Neural cell (in vitro differentiated cells): ENCODE measurements around the gene TNC. TPM values are rescaled to one million over a fixed set of nuclear protein-coding genes. Genes with fewer than 3 reads are reported as not detected.

ENCODE experiments used
- H2AFZ ChIP-seq: fragments of 200-600, 300-800 bp; sonication (generic), shearing (Covaris generic); 2 replicates; pipeline ENCODE4 v1.6.0; 2014; ENCODE audit warnings: low read depth, mild to moderate bottlenecking, antibody characterized with exemption, low read length, moderate library complexity
- H3F3A ChIP-seq: fragments of 200-600 bp; shearing (Covaris generic); 2 replicates; pipeline ENCODE4 v1.6.1; 2016; ENCODE audit warnings: mild to moderate bottlenecking, moderate library complexity, mixed read lengths, antibody characterized with exemption, low read length; ENCODE audit not compliant: insufficient read depth, poor library complexity, severe bottlenecking
- H3K27ac ChIP-seq: fragments of 200-600, 300-800 bp; sonication (generic), shearing (Covaris generic); 2 replicates; pipeline ENCODE4 v1.5.1; 2014; ENCODE audit warnings: mild to moderate bottlenecking, low read length, moderate library complexity
- H3K27me3 ChIP-seq: fragments of 300-800, 200-600 bp; sonication (generic), shearing (Covaris generic); 2 replicates; pipeline ENCODE4 v1.6.0; 2014; ENCODE audit warnings: mild to moderate bottlenecking, low read depth, low read length, moderate library complexity; ENCODE audit not compliant: insufficient read depth
- H3K36me3 ChIP-seq: fragments of 300-800, 200-600 bp; sonication (generic), shearing (Covaris generic); 2 replicates; pipeline ENCODE4 v1.5.1; 2014; ENCODE audit warnings: mild to moderate bottlenecking, antibody characterized with exemption, low read length, moderate library complexity; ENCODE audit not compliant: insufficient read depth
- H3K4me2 ChIP-seq: fragments of 300-800, 200-600 bp; sonication (generic), shearing (Covaris generic); 2 replicates; pipeline ENCODE4 v1.6.0; 2014; ENCODE audit warnings: mild to moderate bottlenecking, low read length
- H3K4me3 ChIP-seq: fragments of 300-800, 200-600 bp; sonication (generic), shearing (Covaris generic); 2 replicates; pipeline ENCODE4 v1.5.1; 2014; ENCODE audit warnings: mild to moderate bottlenecking, low read length, moderate library complexity
- H3K79me2 ChIP-seq: fragments of 200-600 bp; shearing (Covaris generic); replicated peaks from 2 replicates; pipeline ENCODE4 v1.6.0; 2014; ENCODE audit warnings: mild to moderate bottlenecking, low read length, moderate library complexity; ENCODE audit not compliant: insufficient read depth
- H3K9ac ChIP-seq: fragments of 300-800, 200-600 bp; sonication (generic), shearing (Covaris generic); 2 replicates; pipeline ENCODE4 v1.6.1; 2016; ENCODE audit warnings: mild to moderate bottlenecking, low read length, mixed read lengths
- H3K9me2 ChIP-seq: fragments of 200-600 bp; shearing (Covaris generic); 2 replicates; pipeline ENCODE4 v1.6.1; 2016; ENCODE audit warnings: mild to moderate bottlenecking, low read length, mixed read lengths; ENCODE audit not compliant: insufficient read depth
- H3K9me3 ChIP-seq: fragments of 200-600, 300-800 bp; sonication (generic), shearing (Covaris generic); 2 replicates; pipeline ENCODE4 v1.6.1; 2016; ENCODE audit warnings: mild to moderate bottlenecking, mixed run types, low read length, moderate library complexity, mixed read lengths
- H4K20me1 ChIP-seq: fragments of 200-600 bp; shearing (Covaris generic); 2 replicates; pipeline ENCODE4 v1.6.1; 2016; ENCODE audit warnings: mild to moderate bottlenecking, mixed run types; ENCODE audit not compliant: insufficient read depth
- CTCF ChIP-seq: fragments of 450-650 bp; IDR thresholded peaks from 2 replicates; pipeline ENCODE4 v1.5.1; 2014; ENCODE audit warnings: antibody characterized with exemption, mild to moderate bottlenecking, moderate library complexity; ENCODE audit not compliant: poor library complexity, severe bottlenecking
- EP300 ChIP-seq: fragments of 450-650 bp; conservative IDR thresholded peaks from 2 replicates; pipeline ENCODE4 v1.6.1; 2014; ENCODE audit warnings: antibody characterized with exemption, mild to moderate bottlenecking, moderate library complexity; ENCODE audit not compliant: poor library complexity, severe bottlenecking
- EZH2 ChIP-seq: fragments of 200-600, 300-800 bp; shearing (Covaris generic), sonication (generic); IDR thresholded peaks from 2 replicates; pipeline ENCODE4 v1.6.1; 2014; ENCODE audit warnings: antibody characterized with exemption, low read length, borderline replicate concordance, mild to moderate bottlenecking; ENCODE audit not compliant: insufficient read depth, poor library complexity, severe bottlenecking
- MXI1 ChIP-seq: fragments of 450-650 bp; conservative IDR thresholded peaks from 2 replicates; pipeline ENCODE4 v1.6.1; 2014; ENCODE audit warnings: antibody characterized with exemption, mild to moderate bottlenecking; ENCODE audit not compliant: poor library complexity, severe bottlenecking
- POLR2AphosphoS5 ChIP-seq: IDR thresholded peaks from 2 replicates; pipeline ENCODE4 v1.6.1; 2012
- RAD21 ChIP-seq: fragments of 450-650 bp; conservative IDR thresholded peaks from 2 replicates; pipeline ENCODE4 v1.6.1; 2014; ENCODE audit warnings: antibody characterized with exemption, mild to moderate bottlenecking, moderate library complexity
- REST ChIP-seq: IDR thresholded peaks from 2 replicates; pipeline ENCODE4 v1.6.1; 2012; ENCODE audit warnings: borderline replicate concordance
- SMC3 ChIP-seq: fragments of 450-650 bp; conservative IDR thresholded peaks from 2 replicates; pipeline ENCODE4 v1.6.1; 2014; ENCODE audit warnings: antibody characterized with exemption, mild to moderate bottlenecking, moderate library complexity; ENCODE audit not compliant: poor library complexity
- TAF1 ChIP-seq: IDR thresholded peaks from 2 replicates; pipeline ENCODE4 v1.6.1; 2012; ENCODE audit warnings: low read depth
- polyA plus RNA-seq: library from polyadenylated mRNA; depleted of rRNA; stranded (reverse); fragments of >200 nt; gene quantifications from 2 replicates; pipeline ENCODE4 v1.2.3, GENCODE V29; 2014

TNC gene
- polyA plus RNA-seq, 1 donor from 2014 or later, result 2.1 TPM

DNA sequence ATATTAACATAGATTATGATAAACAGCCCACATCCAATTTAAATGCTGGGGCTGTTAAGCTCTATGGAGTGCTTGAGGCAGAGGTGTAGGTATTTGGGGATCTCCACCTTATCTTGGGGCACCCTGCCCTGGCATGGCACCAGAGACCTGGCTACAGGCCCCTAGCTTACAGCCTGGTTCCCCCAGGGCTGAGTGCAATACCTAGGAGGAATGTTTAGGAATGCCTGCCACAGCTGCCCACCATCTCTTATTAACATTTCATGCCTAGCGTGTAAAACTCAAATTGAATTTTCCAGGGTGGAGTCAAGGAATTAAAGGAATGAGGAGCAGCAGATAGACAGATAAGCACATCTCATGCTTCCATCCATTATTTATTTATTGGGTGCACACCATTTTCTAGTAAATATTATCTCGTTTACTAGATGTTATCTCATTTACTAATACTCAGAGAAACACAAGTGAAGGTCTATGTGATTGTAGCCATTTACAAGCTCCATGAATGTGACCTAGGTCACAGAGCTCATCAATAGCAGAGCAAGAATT lies 131.9 kb downstream of the TNC start:
- TF ChIP-seq TAF1 (no peak), MXI1 (no peak), CTCF (no peak), EZH2 (no peak), REST (no peak), POLR2AphosphoS5 (no peak), EP300 (no peak), RAD21 (no peak), SMC3 (no peak)
- no peaks in the 10 kb centered on the region for H3K9me3 ChIP-seq
- no peak overlapping the region for H3K27ac ChIP-seq
- no peaks in the 10 kb centered on the region for H3K36me3 ChIP-seq
- H2AFZ ChIP-seq, result no peak overlapping the region
- H3K9ac ChIP-seq, result no peak overlapping the region
- no peaks in the 10 kb centered on the region for H3K27me3 ChIP-seq
- no peak overlapping the region for H3K4me3 ChIP-seq
- H3K79me2 ChIP-seq, result no peaks in the 10 kb centered on the region
- H3F3A ChIP-seq, result no peaks in the 10 kb centered on the region
- H4K20me1 ChIP-seq, result no peaks in the 10 kb centered on the region
- H3K9me2 ChIP-seq, result no peaks in the 10 kb centered on the region
- no peak overlapping the region for H3K4me2 ChIP-seq

GRCh38 chr9:114981063-114981462 lies 136.9 kb downstream of the TNC start:
- Histone ChIP-seq H3K27me3 (no peaks in the 10 kb centered on the region), H3K9me3 (no peaks in the 10 kb centered on the region), H3K9me2 (no peaks in the 10 kb centered on the region)

More at GRCh38 chr9:114981063-114981462, 136.9 kb downstream of the TNC start:
- Histone ChIP-seq H3K4me2 (no peak overlapping the region), H3K9ac (no peak overlapping the region), H3K79me2 (no peaks in the 10 kb centered on the region), H3K4me3 (no peak overlapping the region), H4K20me1 (no peaks in the 10 kb centered on the region), H3K36me3 (no peaks in the 10 kb centered on the region), H2AFZ (no peak overlapping the region), H3K27ac (no peak overlapping the region), H3F3A (no peaks in the 10 kb centered on the region)
- TF ChIP-seq POLR2AphosphoS5 (no peak), EZH2 (no peak)
